ENCODE measurements around the gene GAA.

GAA gene

GRCh38 chr17:80095844-80096475 is 5.4 kb upstream of the GAA start:
- H3K27ac Mint-ChIP-seq = no peak overlapping the region
- H3K9me3 Mint-ChIP-seq = no peaks in the 10 kb centered on the region
- no peaks in the 10 kb centered on the region for H3K27me3 Mint-ChIP-seq
- H3K4me1 Mint-ChIP-seq = peaks cover 18% of the 10 kb centered on the region
- DNase-seq (no peak), ATAC-seq (no peak)
- no peak overlapping the region for H3K4me3 Mint-ChIP-seq

- ATAC-seq = no peak
- H3K9me3 Mint-ChIP-seq = no peaks in the 10 kb centered on the region
- no peak for DNase-seq
- H3K27me3 Mint-ChIP-seq = no peaks in the 10 kb centered on the region
- H3K4me3 Mint-ChIP-seq = no peak overlapping the region
- H3K4me1 Mint-ChIP-seq = peaks cover 19% of the 10 kb centered on the region
- no peak overlapping the region for H3K27ac Mint-ChIP-seq
Observed at GRCh38 chr17:80096561-80097021, 4.8 kb upstream of the GAA start.

- no peak overlapping the region for H3K4me3 Mint-ChIP-seq
- no peaks in the 10 kb centered on the region for H3K27me3 Mint-ChIP-seq
- no peaks in the 10 kb centered on the region for H3K9me3 Mint-ChIP-seq
- no peak overlapping the region for H3K27ac Mint-ChIP-seq
- H3K4me1 Mint-ChIP-seq = peaks cover 24% of the 10 kb centered on the region
- ATAC-seq (no peak), DNase-seq (no peak)
Observed at GRCh38 chr17:80097127-80097621, 4.2 kb upstream of the GAA start.

- ATAC-seq = no peak
- no peak for DNase-seq
- H3K27me3 Mint-ChIP-seq = no peaks in the 10 kb centered on the region
- no peaks in the 10 kb centered on the region for H3K9me3 Mint-ChIP-seq
- peaks cover 33% of the 10 kb centered on the region for H3K4me1 Mint-ChIP-seq
- no peak overlapping the region for H3K4me3 Mint-ChIP-seq
- H3K27ac Mint-ChIP-seq = peak overlapping the region in 1 of 2 donors; percentile 21
Observed at GRCh38 chr17:80097844-80098691, 3.3 kb upstream of the GAA start.

- H3K4me3 Mint-ChIP-seq = peak overlapping the region; percentile 10 to 26
- DNase-seq = no peak
- H3K27me3 Mint-ChIP-seq = no peaks in the 10 kb centered on the region
- no peak overlapping the region for H3K27ac Mint-ChIP-seq
- no peak for ATAC-seq
- peaks cover 41% of the 10 kb centered on the region for H3K4me1 Mint-ChIP-seq
- H3K9me3 Mint-ChIP-seq = no peaks in the 10 kb centered on the region
Observed at GRCh38 chr17:80099291-80100034, 1.9 kb upstream of the GAA start.

GRCh38 chr17:80100035-80100323 is 1.4 kb upstream of the GAA start:
- ATAC-seq (no peak), DNase-seq (no peak)
- H3K27me3 Mint-ChIP-seq = no peaks in the 10 kb centered on the region
- no peaks in the 10 kb centered on the region for H3K9me3 Mint-ChIP-seq
- H3K4me3 Mint-ChIP-seq = peak overlapping the region; percentile 90 to 91
- peaks cover 41% of the 10 kb centered on the region for H3K4me1 Mint-ChIP-seq
- H3K27ac Mint-ChIP-seq = peak overlapping the region; percentile 61 to 71

GRCh38 chr17:80101946-80102663 is 724 bp downstream of the GAA start:
- no peak for DNase-seq
- H3K27me3 Mint-ChIP-seq = no peaks in the 10 kb centered on the region
- peak; percentile 28 for ATAC-seq
- H3K27ac Mint-ChIP-seq = peak overlapping the region; percentile 89 to 95
- H3K4me3 Mint-ChIP-seq = peak overlapping the region; percentile 91 to 97
- no peaks in the 10 kb centered on the region for H3K9me3 Mint-ChIP-seq
- H3K4me1 Mint-ChIP-seq = peaks cover 41% of the 10 kb centered on the region

- ATAC-seq = no peak
- H3K4me3 Mint-ChIP-seq = peak overlapping the region; percentile 91 to 97
Observed at GRCh38 chr17:80102664-80103448, 1.5 kb downstream of the GAA start.

GRCh38 chr17:80103449-80104085 is 2.2 kb downstream of the GAA start:
- DNase-seq = no peak
- Mint-ChIP-seq H3K27me3 (no peaks in the 10 kb centered on the region), H3K4me1 (peaks cover 41% of the 10 kb centered on the region), H3K4me3 (peak overlapping the region; percentile 30 to 97), H3K27ac (no peak overlapping the region), H3K9me3 (no peaks in the 10 kb centered on the region)
- ATAC-seq = no peak

More at GRCh38 chr17:80102664-80103448, 1.5 kb downstream of the GAA start:
- H3K9me3 Mint-ChIP-seq = no peaks in the 10 kb centered on the region
- no peak overlapping the region for H3K27ac Mint-ChIP-seq
- no peak for DNase-seq
- H3K4me1 Mint-ChIP-seq = peaks cover 41% of the 10 kb centered on the region
- H3K27me3 Mint-ChIP-seq = no peaks in the 10 kb centered on the region

GRCh38 chr17:80104321-80104955 is 3.1 kb downstream of the GAA start:
- DNase-seq = no peak
- no peaks in the 10 kb centered on the region for H3K9me3 Mint-ChIP-seq
- H3K4me1 Mint-ChIP-seq = peaks cover 38% of the 10 kb centered on the region
- H3K27me3 Mint-ChIP-seq = no peaks in the 10 kb centered on the region
- no peak overlapping the region for H3K4me3 Mint-ChIP-seq
- no peak for ATAC-seq
- no peak overlapping the region for H3K27ac Mint-ChIP-seq

- H3K9me3 Mint-ChIP-seq = no peaks in the 10 kb centered on the region
- H3K4me1 Mint-ChIP-seq = peaks cover 33% of the 10 kb centered on the region
- ATAC-seq (no peak), DNase-seq (no peak)
- H3K4me3 Mint-ChIP-seq = no peak overlapping the region
- no peaks in the 10 kb centered on the region for H3K27me3 Mint-ChIP-seq
- no peak overlapping the region for H3K27ac Mint-ChIP-seq
Observed at GRCh38 chr17:80104956-80105375, 3.6 kb downstream of the GAA start.

GRCh38 chr17:80105762-80106161 is 4.4 kb downstream of the GAA start:
- H3K27me3 Mint-ChIP-seq = no peaks in the 10 kb centered on the region
- H3K27ac Mint-ChIP-seq = no peak overlapping the region
- peaks cover 25% of the 10 kb centered on the region for H3K4me1 Mint-ChIP-seq
- no peak overlapping the region for H3K4me3 Mint-ChIP-seq
- no peaks in the 10 kb centered on the region for H3K9me3 Mint-ChIP-seq
- DNase-seq (no peak), ATAC-seq (no peak)

- H3K27ac Mint-ChIP-seq = no peak overlapping the region
- no peaks in the 10 kb centered on the region for H3K9me3 Mint-ChIP-seq
- H3K4me3 Mint-ChIP-seq = no peak overlapping the region
- peaks cover 21% of the 10 kb centered on the region for H3K4me1 Mint-ChIP-seq
- ATAC-seq = no peak
- DNase-seq = no peak
- H3K27me3 Mint-ChIP-seq = no peaks in the 10 kb centered on the region
Observed at GRCh38 chr17:80106176-80106575, 4.8 kb downstream of the GAA start.

GRCh38 chr17:80106751-80107150 is 5.4 kb downstream of the GAA start:
- Mint-ChIP-seq H3K4me3 (no peak overlapping the region), H3K27me3 (no peaks in the 10 kb centered on the region), H3K4me1 (peaks cover 21% of the 10 kb centered on the region), H3K9me3 (no peaks in the 10 kb centered on the region), H3K27ac (no peak overlapping the region)
- DNase-seq (no peak), ATAC-seq (no peak)

Measured in stimulated activated naive CD8-positive, alpha-beta T cell treated with anti-CD3 and anti-CD28 coated beads, Interleukin-15, amount 100 ng/mL, for 72 hours (primary cell).